T follicular helper cell (primary cell): ENCODE data around the gene CYP27C1.
"Not testable (repeated sequence)": the region's sequence is repeated elsewhere in the genome, so short reads cannot be mapped to it uniquely, and the experiment has no call there.

Experiments
- DNase-seq: peaks from one replicate; pipeline ENCODE4 v3.0.0-alpha.2; 2020; ENCODE audit warnings: low read depth
- total RNA-seq, 2 experiments: gene quantifications; one replicate each; lab custom pipeline; 2026; lab: John Stamatoyannopoulos, UW

CYP27C1 gene
- 0 to 0.04 reads per million in 2 experiments for total RNA-seq

- DNase-seq: no peak
Observed at GRCh38 chr2:127220102-127220767, at the start of gene CYP27C1. TSS of gene CYP27C1 (minus strand) at chr2:127220299. CDS start at chr2:127220270, 29 bp downstream.

GRCh38 chr2:127261804-127262406 lies 41.8 kb upstream of the CYP27C1 start:
- no peak for DNase-seq

GRCh38 chr2:127259355-127259754 lies 39.3 kb upstream of the CYP27C1 start:
- DNase-seq: no peak

GRCh38 chr2:127256866-127257265 lies 36.8 kb upstream of the CYP27C1 start:
- no peak for DNase-seq

GRCh38 chr2:127256381-127256780 lies 36.3 kb upstream of the CYP27C1 start:
- DNase-seq: no peak

- DNase-seq: no peak
Observed at GRCh38 chr2:127255721-127256120, 35.6 kb upstream of the CYP27C1 start.

GRCh38 chr2:127255146-127255545 lies 35.0 kb upstream of the CYP27C1 start:
- no peak for DNase-seq

GRCh38 chr2:127254386-127254981 lies 34.4 kb upstream of the CYP27C1 start:
- DNase-seq: no peak

- not testable (repeated sequence) for DNase-seq
Observed at GRCh38 chr2:127241184-127241583, 21.1 kb upstream of the CYP27C1 start.

- DNase-seq: no peak
Observed at GRCh38 chr2:127239395-127239794, 19.3 kb upstream of the CYP27C1 start.

- not testable (repeated sequence) for DNase-seq
Observed at GRCh38 chr2:127237768-127238167, 17.7 kb upstream of the CYP27C1 start.

GRCh38 chr2:127235082-127235702 lies 15.1 kb upstream of the CYP27C1 start:
- DNase-seq: no peak

- no peak for DNase-seq
Observed at GRCh38 chr2:127233710-127234109, 13.6 kb upstream of the CYP27C1 start.

GRCh38 chr2:127231130-127231865 lies 11.2 kb upstream of the CYP27C1 start:
- DNase-seq: no peak

- DNase-seq: no peak
Observed at GRCh38 chr2:127229555-127229954, 9.5 kb upstream of the CYP27C1 start.

GRCh38 chr2:127228102-127228501 lies 8.0 kb upstream of the CYP27C1 start:
- DNase-seq: no peak

GRCh38 chr2:127227264-127227660 lies 7.2 kb upstream of the CYP27C1 start:
- DNase-seq: not testable (repeated sequence)

GRCh38 chr2:127226520-127227263 lies 6.6 kb upstream of the CYP27C1 start:
- DNase-seq: no peak

- no peak for DNase-seq
Observed at GRCh38 chr2:127226132-127226519, 6.0 kb upstream of the CYP27C1 start.

GRCh38 chr2:127225186-127225960 lies 5.3 kb upstream of the CYP27C1 start:
- DNase-seq: no peak

GRCh38 chr2:127224135-127224534 lies 4.0 kb upstream of the CYP27C1 start:
- not testable (repeated sequence) for DNase-seq
